CD4-positive, CD25-positive, alpha-beta regulatory T cell (primary cell): ENCODE results near the gene ADORA2A. TPM values are rescaled to one million over a fixed set of nuclear protein-coding genes. Genes with fewer than 3 reads are reported as not detected.
A peak's percentile ranks its signal among the peaks of the same experiment; 100 is the strongest.

Source experiments
- ATAC-seq, 2 donors: fragments of 150-1000 bp; cut with Tn5 transposase; one replicate each; pipeline ENCODE4 v1.10.0; 2021; ENCODE audit warnings: low read depth in 2 of 2, moderate number of reproducible peaks in 2 of 2, moderate library complexity in 1 of 2
- DNase-seq, 3 donors: peaks; one replicate each; pipeline versions ENCODE4 v3.0.0 to v3.0.0-alpha.2; 2012 to 2022; ENCODE audit warnings: mixed read lengths in 1 of 3
- H3K27ac ChIP-seq: one replicate; pipeline ENCODE4 v1.7.0; 2013; ENCODE audit warnings: mild to moderate bottlenecking, low read length; ENCODE audit not compliant: insufficient read depth, poor library complexity, severe bottlenecking
- H3K27me3 ChIP-seq: one replicate; pipeline ENCODE4 v1.7.0; 2013; ENCODE audit warnings: low read length; ENCODE audit not compliant: control insufficient read depth, insufficient read depth
- H3K36me3 ChIP-seq: one replicate; pipeline ENCODE4 v1.7.0; 2013; ENCODE audit warnings: mild to moderate bottlenecking, low read length, moderate library complexity; ENCODE audit not compliant: control insufficient read depth, insufficient read depth
- H3K4me1 ChIP-seq: 2 replicates; pipeline ENCODE4 v1.7.0; 2013; ENCODE audit warnings: mild to moderate bottlenecking, low read length; ENCODE audit not compliant: insufficient read depth, control insufficient read depth, poor library complexity, severe bottlenecking
- H3K4me3 ChIP-seq: one replicate; pipeline ENCODE4 v1.7.0; 2013; ENCODE audit warnings: low read depth, mild to moderate bottlenecking, low read length, moderate library complexity
- H3K9me3 ChIP-seq, 2 experiments: 1 replicate in 1 of 2; 2 replicates in 1 of 2; pipeline ENCODE4 v1.7.0; 2013; ENCODE audit warnings: low read length in 2 of 2, mild to moderate bottlenecking in 1 of 2, moderate library complexity in 1 of 2; ENCODE audit not compliant: control insufficient read depth in 2 of 2
- H3K27ac Mint-ChIP-seq, 3 donors: one replicate each; pipeline ENCODE4 v1.8.0; 2020 to 2022; ENCODE audit warnings: mild to moderate bottlenecking in 3 of 3, mixed read lengths in 3 of 3, moderate library complexity in 2 of 3
- H3K27me3 Mint-ChIP-seq: one replicate; pipeline ENCODE4 v1.8.0; 2022; ENCODE audit warnings: mild to moderate bottlenecking, mixed read lengths
- H3K36me3 Mint-ChIP-seq: one replicate; pipeline ENCODE4 v1.8.0; 2020; ENCODE audit warnings: mixed read lengths
- H3K4me1 Mint-ChIP-seq, 4 donors: one replicate each; pipeline ENCODE4 v1.8.0; 2020 to 2022; ENCODE audit warnings: mixed read lengths in 4 of 4, mild to moderate bottlenecking in 1 of 4
- H3K4me3 Mint-ChIP-seq, 4 donors: one replicate each; pipeline ENCODE4 v1.8.0; 2020 to 2022; ENCODE audit warnings: mild to moderate bottlenecking in 4 of 4, mixed read lengths in 4 of 4, moderate library complexity in 3 of 4
- H3K9me3 Mint-ChIP-seq, 7 donors: one replicate each; pipeline ENCODE4 v1.8.0; 2020 to 2022; ENCODE audit warnings: mixed read lengths in 7 of 7, mild to moderate bottlenecking in 3 of 7, moderate library complexity in 2 of 7
- polyA plus RNA-seq, 4 donors: library from polyadenylated mRNA; unstranded; fragments of 300-500 nt; fragmentation: Illumina TruSeq; gene quantifications; one replicate each; pipeline ENCODE4 v1.2.3, GENCODE V29; 2021
- total RNA-seq: library from RNA; stranded (reverse); gene quantifications from one replicate; pipeline ENCODE4 v1.2.3, GENCODE V29; 2022

The ADORA2A gene
- total and polyA plus RNA-seq, 5 donors from 2014 or later: 31.2 to 101 (median 91.8) TPM

DNA sequence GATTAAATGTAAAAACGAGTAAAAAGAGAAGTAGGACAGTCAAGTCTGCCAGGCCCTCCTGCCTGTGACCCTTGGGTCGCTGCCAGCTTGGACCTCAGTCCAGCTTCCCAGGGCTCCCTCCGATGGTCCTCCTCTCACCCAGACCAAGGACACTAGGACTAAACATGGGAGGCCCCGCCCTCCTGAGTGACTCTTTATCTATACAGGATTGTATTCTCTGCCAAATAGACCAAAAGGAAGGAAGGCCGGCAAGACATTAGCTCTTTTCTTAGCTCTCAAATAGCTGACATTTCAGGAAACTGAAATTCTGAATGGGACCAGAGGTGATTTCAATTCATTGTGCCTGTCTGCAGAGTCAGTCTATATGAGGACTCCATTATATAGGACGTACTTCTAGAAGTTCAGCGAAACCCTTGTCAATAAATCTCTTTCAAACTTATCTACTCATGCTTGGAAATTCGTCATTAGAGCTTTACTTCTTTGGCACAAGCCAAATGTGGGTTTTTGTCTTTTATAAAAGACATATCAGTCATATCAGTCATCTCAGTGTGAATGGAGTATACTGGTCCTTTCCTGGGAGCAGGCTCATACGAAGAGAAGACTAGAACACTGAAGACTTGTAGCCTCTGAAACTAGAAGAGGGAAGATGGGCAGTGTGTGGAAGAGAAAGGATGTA lies 28.5 kb downstream of the ADORA2A start:
- DNase-seq: no peak
- Histone ChIP-seq H3K4me1 (peaks cover 7% of the 10 kb centered on the region), H3K27ac (no peak overlapping the region), H3K27me3 (no peaks in the 10 kb centered on the region), H3K4me3 (no peak overlapping the region), H3K9me3 (peaks cover 0 to 2% of the 10 kb centered on the region in 2 experiments), H3K36me3 (no peaks in the 10 kb centered on the region)
- Mint-ChIP-seq H3K27ac (no peak overlapping the region), H3K4me1 (peaks cover 0 to 13% (median 4%) of the 10 kb centered on the region in 4 donors), H3K36me3 (peaks cover 4% of the 10 kb centered on the region), H3K9me3 (peaks cover 0 to 6% (median 0%) of the 10 kb centered on the region in 7 donors), H3K4me3 (no peak overlapping the region), H3K27me3 (peaks cover 5% of the 10 kb centered on the region)
- no peak for ATAC-seq

DNA sequence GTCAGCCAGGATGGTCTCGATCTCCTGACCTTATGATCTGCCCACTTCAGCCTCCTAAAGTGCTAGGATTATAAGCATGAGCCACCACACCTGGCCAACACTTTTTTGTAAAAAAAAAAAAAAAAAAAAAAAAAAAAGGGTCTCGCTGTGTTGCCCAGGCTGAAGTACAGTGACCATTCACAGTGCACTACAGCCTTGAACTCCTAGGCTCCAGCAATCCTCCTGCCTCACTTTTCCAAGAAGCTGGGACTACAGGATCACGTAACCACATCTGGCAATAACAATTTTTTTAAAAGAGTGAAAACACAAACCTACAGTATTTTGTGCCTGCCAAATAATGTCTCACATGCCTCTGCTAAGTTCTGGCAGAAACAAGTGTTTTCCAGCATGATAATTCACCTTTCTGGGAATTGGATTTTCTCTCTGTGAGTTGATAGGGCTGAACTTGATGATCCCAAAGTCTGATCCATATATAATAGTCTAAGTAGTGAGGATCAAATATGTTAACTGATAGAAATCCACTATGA lies 30.6 kb downstream of the ADORA2A start:
- Mint-ChIP-seq H3K4me3 (no peak overlapping the region), H3K4me1 (peaks cover 0 to 14% (median 4%) of the 10 kb centered on the region in 4 donors), H3K27me3 (peaks cover 5% of the 10 kb centered on the region), H3K9me3 (no peaks in the 10 kb centered on the region), H3K36me3 (peaks cover 4% of the 10 kb centered on the region), H3K27ac (no peak overlapping the region)
- no peak for ATAC-seq
- no peak overlapping the region for H3K27ac ChIP-seq
- H3K27me3 ChIP-seq: no peaks in the 10 kb centered on the region
- H3K36me3 ChIP-seq: no peaks in the 10 kb centered on the region
- H3K4me1 ChIP-seq: peaks cover 9% of the 10 kb centered on the region
- no peak for DNase-seq
- H3K9me3 ChIP-seq: no peaks in the 10 kb centered on the region
- H3K4me3 ChIP-seq: no peak overlapping the region

DNA sequence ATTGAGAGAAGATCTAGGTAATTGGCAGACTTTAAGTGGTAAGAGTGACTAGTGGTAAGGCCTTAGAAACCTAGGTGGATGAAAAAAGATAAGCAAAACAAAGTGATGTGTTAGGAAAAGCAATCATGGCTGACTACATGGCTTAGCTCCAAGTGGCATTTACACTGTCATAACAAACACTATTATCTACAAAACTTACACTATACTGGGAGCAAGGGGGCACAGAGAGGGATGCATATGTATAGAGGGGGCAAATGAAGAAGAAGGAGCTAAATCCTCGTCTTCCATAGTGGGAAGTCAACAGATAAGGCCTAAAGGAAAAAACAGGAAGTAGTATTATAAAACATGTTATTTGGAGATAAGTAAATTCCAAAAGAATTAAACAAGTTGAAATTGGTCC lies 32.5 kb downstream of the ADORA2A start:
- ATAC-seq (no peak), DNase-seq (no peak)
- Mint-ChIP-seq H3K36me3 (peaks cover 4% of the 10 kb centered on the region), H3K4me3 (no peak overlapping the region), H3K27ac (peak overlapping the region in 1 of 3 donors; percentile 54), H3K4me1 (peaks cover 0 to 14% (median 4%) of the 10 kb centered on the region in 4 donors), H3K27me3 (no peaks in the 10 kb centered on the region), H3K9me3 (no peaks in the 10 kb centered on the region)
- Histone ChIP-seq H3K4me1 (peaks cover 9% of the 10 kb centered on the region), H3K9me3 (no peaks in the 10 kb centered on the region), H3K27me3 (no peaks in the 10 kb centered on the region), H3K36me3 (no peaks in the 10 kb centered on the region), H3K27ac (no peak overlapping the region), H3K4me3 (no peak overlapping the region)

DNA sequence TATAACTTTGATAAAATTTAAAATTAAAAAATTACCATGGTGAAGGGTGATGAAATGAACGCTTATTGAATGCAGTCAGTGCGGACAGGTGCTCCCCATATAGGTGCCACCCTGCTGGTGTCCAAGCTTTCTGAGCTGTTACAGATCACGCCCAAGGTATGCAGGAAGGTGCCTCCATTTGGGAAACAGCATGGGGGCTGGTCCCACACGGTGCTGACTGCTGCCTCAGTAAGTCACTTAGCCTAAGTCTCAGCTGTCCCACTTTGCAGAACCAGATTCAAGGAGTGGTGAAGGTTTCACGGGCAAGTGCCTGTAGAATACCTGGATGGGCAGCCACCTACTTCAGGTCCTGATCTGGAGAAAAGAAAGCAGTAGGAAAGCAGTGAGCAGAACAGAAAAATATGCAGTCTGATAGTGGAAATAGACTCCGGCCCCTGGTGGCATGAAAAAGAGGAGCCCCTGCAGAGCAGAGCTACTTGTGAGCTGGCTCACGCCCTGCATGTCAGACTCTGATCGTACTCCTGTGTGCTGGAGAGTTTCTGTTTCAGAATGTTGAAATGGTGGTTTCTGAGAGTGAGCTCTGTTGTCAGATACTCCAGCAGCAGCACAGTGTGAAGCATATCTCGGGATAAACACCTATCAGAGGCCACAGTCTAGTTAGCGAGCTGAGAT lies 33.2 kb downstream of the ADORA2A start:
- Mint-ChIP-seq H3K27ac (peak overlapping the region in 2 of 3 donors; percentile 83 to 86), H3K36me3 (peaks cover 4% of the 10 kb centered on the region), H3K4me3 (peak overlapping the region in 1 of 4 donors; percentile 19), H3K4me1 (peaks cover 0 to 14% (median 4%) of the 10 kb centered on the region in 4 donors), H3K27me3 (no peaks in the 10 kb centered on the region), H3K9me3 (no peaks in the 10 kb centered on the region)
- Histone ChIP-seq H3K4me1 (peaks cover 9% of the 10 kb centered on the region), H3K4me3 (peak overlapping the region; percentile 24), H3K36me3 (no peaks in the 10 kb centered on the region), H3K27ac (no peak overlapping the region), H3K9me3 (no peaks in the 10 kb centered on the region), H3K27me3 (no peaks in the 10 kb centered on the region)
- ATAC-seq (peak in 1 of 2 donors; percentile 50), DNase-seq (peak in 1 of 3 donors; percentile 52)

DNA sequence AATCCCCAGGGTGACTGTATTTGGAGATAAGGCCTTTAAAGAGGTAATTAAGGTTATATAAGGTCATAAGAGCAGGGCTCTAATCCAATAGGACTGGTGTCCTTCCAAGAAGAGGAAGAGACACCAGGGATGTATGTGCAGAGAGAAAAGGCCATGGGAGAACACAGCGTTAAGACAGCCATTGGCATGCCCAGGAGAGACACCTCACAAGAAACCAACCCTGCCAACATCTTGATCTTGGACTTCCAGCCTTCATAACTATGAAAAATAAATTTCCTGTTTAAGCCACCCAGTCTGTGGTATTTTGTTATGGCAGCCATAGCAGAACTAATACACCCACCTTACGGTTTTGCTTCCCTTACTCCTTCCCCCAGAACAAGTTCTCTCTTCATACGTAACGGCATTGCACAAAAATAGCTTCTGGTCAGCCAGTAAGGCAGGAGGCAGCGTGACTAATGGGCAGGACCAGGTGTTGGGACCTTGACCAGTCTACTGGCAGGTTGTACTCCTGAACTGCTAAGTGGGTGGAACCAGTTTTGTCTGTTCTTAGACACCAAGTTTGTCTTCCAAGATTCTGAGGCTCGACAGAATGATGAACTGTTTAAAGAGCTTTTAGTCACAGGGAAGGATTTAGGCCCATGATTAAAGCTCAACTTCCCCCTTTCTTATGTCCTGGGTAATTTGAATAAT lies 35.8 kb downstream of the ADORA2A start:
- no peak overlapping the region for H3K4me3 Mint-ChIP-seq
- DNase-seq (no peak), ATAC-seq (no peak)
- H3K36me3 Mint-ChIP-seq: no peaks in the 10 kb centered on the region
- H3K27me3 Mint-ChIP-seq: no peaks in the 10 kb centered on the region
- Histone ChIP-seq H3K27me3 (no peaks in the 10 kb centered on the region), H3K4me3 (no peak overlapping the region), H3K36me3 (no peaks in the 10 kb centered on the region), H3K4me1 (peaks cover 9% of the 10 kb centered on the region), H3K9me3 (no peaks in the 10 kb centered on the region), H3K27ac (no peak overlapping the region)
- no peak overlapping the region for H3K27ac Mint-ChIP-seq
- no peaks in the 10 kb centered on the region for H3K9me3 Mint-ChIP-seq
- H3K4me1 Mint-ChIP-seq: peaks cover 0 to 14% (median 4%) of the 10 kb centered on the region in 4 donors

DNA sequence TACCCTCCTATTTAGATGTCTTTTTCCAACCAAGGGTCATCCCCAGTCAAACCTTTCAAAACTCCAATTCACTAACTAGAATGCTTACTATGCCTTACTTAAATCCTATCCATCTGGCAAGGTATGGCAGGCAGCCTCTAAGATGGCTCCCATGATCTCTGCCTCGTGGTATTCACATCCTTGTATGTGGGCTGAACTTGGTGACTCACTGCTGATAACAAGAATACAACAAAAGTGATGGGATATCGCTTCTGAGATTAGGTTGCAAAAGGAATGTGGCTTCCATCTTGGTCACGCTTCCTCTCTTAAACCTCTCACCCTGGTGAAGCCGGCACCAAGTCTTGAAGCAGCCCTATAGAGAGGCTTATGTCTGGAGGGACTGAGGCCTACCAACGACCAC lies 38.2 kb downstream of the ADORA2A start:
- Mint-ChIP-seq H3K4me3 (no peak overlapping the region), H3K4me1 (peaks cover 0 to 4% (median 2%) of the 10 kb centered on the region in 4 donors), H3K9me3 (no peaks in the 10 kb centered on the region), H3K27ac (no peak overlapping the region), H3K27me3 (no peaks in the 10 kb centered on the region), H3K36me3 (no peaks in the 10 kb centered on the region)
- Histone ChIP-seq H3K4me1 (peaks cover 5% of the 10 kb centered on the region), H3K9me3 (no peaks in the 10 kb centered on the region), H3K4me3 (no peak overlapping the region), H3K36me3 (no peaks in the 10 kb centered on the region), H3K27ac (no peak overlapping the region), H3K27me3 (no peaks in the 10 kb centered on the region)
- ATAC-seq: no peak
- no peak for DNase-seq

DNA sequence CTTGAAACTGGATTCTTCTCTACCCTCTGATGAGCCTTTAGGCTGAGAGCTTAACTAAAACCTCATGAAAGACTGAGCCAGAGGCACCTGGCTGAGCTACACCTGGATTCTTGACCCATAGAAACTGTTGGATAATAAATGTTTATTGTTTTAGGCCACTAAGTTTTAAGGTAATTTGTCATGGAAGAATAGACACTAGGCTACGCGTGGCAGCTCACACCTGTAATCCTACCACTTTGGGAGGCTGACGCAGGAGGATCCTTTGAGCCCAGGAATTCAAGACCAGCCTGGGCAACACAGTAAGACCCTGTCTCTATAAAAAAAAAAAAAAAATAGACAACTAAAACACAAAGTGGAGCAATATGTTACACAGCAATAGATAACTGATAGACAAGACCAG lies 38.6 kb downstream of the ADORA2A start:
- H3K9me3 Mint-ChIP-seq: no peaks in the 10 kb centered on the region

More for the DNA sequence above, 38.6 kb downstream of the ADORA2A start:
- H3K4me1 ChIP-seq: peaks cover under 1% of the 10 kb centered on the region
- Mint-ChIP-seq H3K4me3 (no peak overlapping the region), H3K27me3 (no peaks in the 10 kb centered on the region), H3K36me3 (no peaks in the 10 kb centered on the region), H3K4me1 (no peaks in the 10 kb centered on the region), H3K27ac (peak overlapping the region in 1 of 3 donors; percentile 12)
- no peak overlapping the region for H3K4me3 ChIP-seq
- H3K36me3 ChIP-seq: no peaks in the 10 kb centered on the region
- H3K27me3 ChIP-seq: no peaks in the 10 kb centered on the region
- H3K9me3 ChIP-seq: no peaks in the 10 kb centered on the region
- DNase-seq (no peak), ATAC-seq (no peak)
- H3K27ac ChIP-seq: no peak overlapping the region
